Activated CD4-positive, alpha-beta T cell treated with anti-CD3 and anti-CD28 coated beads, Interleukin-2, amount 50 U/mL, for 1 hour (primary cell): ENCODE data around the gene NR6A1.
"Not testable (repeated sequence)": the region's sequence is repeated elsewhere in the genome, so short reads cannot be mapped to it uniquely, and the experiment has no call there.

Experiments
- DNase-seq: peaks from one replicate; pipeline ENCODE4 v3.0.0-alpha.2; 2020

Gene NR6A1

GRCh38 chr9:124757616-124758015 lies 13.5 kb downstream of the NR6A1 start:
- no peak for DNase-seq

- DNase-seq = no peak
These were observed 15.1 kb downstream of the NR6A1 start for GRCh38 chr9:124756011-124756410.

GRCh38 chr9:124755061-124755460 lies 16.1 kb downstream of the NR6A1 start:
- no peak for DNase-seq

- no peak for DNase-seq
These were observed 16.8 kb downstream of the NR6A1 start for GRCh38 chr9:124754289-124754688.

GRCh38 chr9:124752967-124753366 lies 18.1 kb downstream of the NR6A1 start:
- no peak for DNase-seq

GRCh38 chr9:124749781-124750180 lies 21.3 kb downstream of the NR6A1 start:
- no peak for DNase-seq

GRCh38 chr9:124749284-124749683 lies 21.8 kb downstream of the NR6A1 start:
- no peak for DNase-seq

GRCh38 chr9:124747065-124747464 lies 24.0 kb downstream of the NR6A1 start:
- no peak for DNase-seq

GRCh38 chr9:124743686-124744348 lies 27.3 kb downstream of the NR6A1 start:
- DNase-seq = no peak

GRCh38 chr9:124742940-124743339 lies 28.2 kb downstream of the NR6A1 start:
- DNase-seq = no peak

GRCh38 chr9:124741662-124742061 lies 29.4 kb downstream of the NR6A1 start:
- no peak for DNase-seq

GRCh38 chr9:124741149-124741548 lies 30.0 kb downstream of the NR6A1 start:
- no peak for DNase-seq

- no peak for DNase-seq
These were observed 31.8 kb downstream of the NR6A1 start for GRCh38 chr9:124739360-124739759.

GRCh38 chr9:124738075-124738474 lies 33.0 kb downstream of the NR6A1 start:
- DNase-seq = not testable (repeated sequence)

GRCh38 chr9:124735121-124735520 lies 36.0 kb downstream of the NR6A1 start:
- DNase-seq = no peak

GRCh38 chr9:124734741-124735083 lies 36.4 kb downstream of the NR6A1 start:
- DNase-seq = not testable (repeated sequence)

GRCh38 chr9:124733964-124734740 lies 37.0 kb downstream of the NR6A1 start:
- no peak for DNase-seq

- no peak for DNase-seq
These were observed 40.3 kb downstream of the NR6A1 start for GRCh38 chr9:124730772-124731171.

GRCh38 chr9:124726886-124727285 lies 44.2 kb downstream of the NR6A1 start:
- no peak for DNase-seq

- no peak for DNase-seq
These were observed 46.1 kb downstream of the NR6A1 start for GRCh38 chr9:124725068-124725452.

- DNase-seq = no peak
These were observed 46.6 kb downstream of the NR6A1 start for GRCh38 chr9:124724415-124725067.

GRCh38 chr9:124723352-124723751 lies 47.8 kb downstream of the NR6A1 start:
- DNase-seq = no peak

GRCh38 chr9:124721109-124721906 lies 49.8 kb downstream of the NR6A1 start:
- DNase-seq = no peak
